Measurements from ENCODE around the gene ARHGAP22.

ARHGAP22 gene

GRCh38 chr10:48533540-48533939 lies 71.3 kb downstream of the ARHGAP22 start:
- no peak for DNase-seq (ENCODE audit: low read depth in 3 of 3)

GRCh38 chr10:48531486-48531885 lies 73.4 kb downstream of the ARHGAP22 start:
- DNase-seq (ENCODE audit: low read depth in 3 of 3): no peak

- DNase-seq (ENCODE audit: low read depth in 3 of 3): no peak
Measured at GRCh38 chr10:48529331-48529730, 75.5 kb downstream of the ARHGAP22 start.

- DNase-seq (ENCODE audit: low read depth in 3 of 3): no peak
Measured at GRCh38 chr10:48527756-48528155, 77.1 kb downstream of the ARHGAP22 start.

- DNase-seq (ENCODE audit: low read depth in 3 of 3): no peak
Measured at GRCh38 chr10:48526846-48527505, 77.9 kb downstream of the ARHGAP22 start.

GRCh38 chr10:48526011-48526821 lies 78.7 kb downstream of the ARHGAP22 start:
- DNase-seq (ENCODE audit: low read depth in 3 of 3): no peak

- no peak for DNase-seq (ENCODE audit: low read depth in 3 of 3)
Measured at GRCh38 chr10:48525113-48525512, 79.8 kb downstream of the ARHGAP22 start.

GRCh38 chr10:48523820-48524758 lies 80.8 kb downstream of the ARHGAP22 start:
- DNase-seq (ENCODE audit: low read depth in 3 of 3): no peak

GRCh38 chr10:48523212-48523819 lies 81.6 kb downstream of the ARHGAP22 start:
- DNase-seq (ENCODE audit: low read depth in 3 of 3): no peak

GRCh38 chr10:48522011-48522765 lies 82.7 kb downstream of the ARHGAP22 start:
- no peak for DNase-seq (ENCODE audit: low read depth in 3 of 3)

- DNase-seq (ENCODE audit: low read depth in 3 of 3): no peak
Measured at GRCh38 chr10:48520594-48520993, 84.3 kb downstream of the ARHGAP22 start.

- DNase-seq (ENCODE audit: low read depth in 3 of 3): no peak
Measured at GRCh38 chr10:48520184-48520506, 84.7 kb downstream of the ARHGAP22 start.

- DNase-seq (ENCODE audit: low read depth in 3 of 3): no peak
Measured at GRCh38 chr10:48519481-48520183, 85.2 kb downstream of the ARHGAP22 start.

GRCh38 chr10:48518986-48519385 lies 85.9 kb downstream of the ARHGAP22 start:
- DNase-seq (ENCODE audit: low read depth in 3 of 3): no peak

- no peak for DNase-seq (ENCODE audit: low read depth in 3 of 3)
Measured at GRCh38 chr10:48517911-48518811, 86.7 kb downstream of the ARHGAP22 start.

- no peak for DNase-seq (ENCODE audit: low read depth in 3 of 3)
Measured at GRCh38 chr10:48517482-48517881, 87.4 kb downstream of the ARHGAP22 start.

GRCh38 chr10:48516911-48517310 lies 88.0 kb downstream of the ARHGAP22 start:
- DNase-seq (ENCODE audit: low read depth in 3 of 3): no peak

- no peak for DNase-seq (ENCODE audit: low read depth in 3 of 3)
Measured at GRCh38 chr10:48514916-48515315, 90.0 kb downstream of the ARHGAP22 start.

GRCh38 chr10:48514255-48514654 lies 90.6 kb downstream of the ARHGAP22 start:
- no peak for DNase-seq (ENCODE audit: low read depth in 3 of 3)
